ENCODE data around the gene CTSA.
A peak's percentile ranks its signal among the peaks of the same experiment; 100 is the strongest.

Gene CTSA

DNA sequence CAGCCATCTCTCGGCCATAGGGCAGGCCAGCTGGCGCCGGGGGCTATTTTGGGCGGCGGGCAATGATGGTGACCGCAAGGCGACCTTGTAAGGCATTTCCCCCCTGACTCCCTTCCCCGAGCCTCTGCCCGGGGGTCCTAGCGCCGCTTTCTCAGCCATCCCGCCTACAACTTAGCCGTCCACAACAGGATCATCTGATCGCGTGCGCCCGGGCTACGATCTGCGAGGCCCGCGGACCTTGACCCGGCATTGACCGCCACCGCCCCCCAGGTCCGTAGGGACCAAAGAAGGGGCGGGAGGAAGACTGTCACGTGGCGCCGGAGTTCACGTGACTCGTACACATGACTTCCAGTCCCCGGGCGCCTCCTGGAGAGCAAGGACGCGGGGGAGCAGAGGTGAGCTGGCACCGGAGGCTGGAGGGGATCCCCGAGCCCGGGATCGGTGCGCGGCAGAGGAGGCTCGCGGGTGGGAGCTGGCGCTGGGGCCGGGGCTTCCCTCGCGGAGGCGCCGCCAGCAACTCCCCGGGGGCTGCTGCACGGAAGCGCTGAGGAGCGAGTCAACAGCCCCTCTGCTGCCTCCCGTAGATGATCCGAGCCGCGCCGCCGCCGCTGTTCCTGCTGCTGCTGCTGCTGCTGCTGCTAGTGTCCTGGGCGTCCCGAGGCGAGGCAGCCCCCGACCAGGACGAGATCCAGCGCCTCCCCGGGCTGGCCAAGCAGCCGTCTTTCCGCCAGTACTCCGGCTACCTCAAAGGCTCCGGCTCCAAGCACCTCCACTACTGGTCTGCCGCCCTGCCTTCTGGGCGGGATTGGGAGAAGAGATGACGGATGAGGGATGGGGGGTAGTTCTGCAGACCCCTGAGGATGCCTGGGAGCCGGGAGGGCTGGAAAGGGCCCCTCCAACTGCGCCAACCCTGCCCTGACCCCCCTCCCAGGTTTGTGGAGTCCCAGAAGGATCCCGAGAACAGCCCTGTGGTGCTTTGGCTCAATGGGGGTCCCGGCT is at the start of gene CTSA, which contains the start of gene NEURL2:
Gene CTSA, plus strand, starts transcription at position 351 of the 999 bp plus-strand sequence. Its CDS starts 234 bp downstream, at position 585.
Gene NEURL2, minus strand, starts transcription at position 224 of the 999 bp plus-strand sequence. Its CDS starts 217 bp downstream, at position 7.
- Histone ChIP-seq H4K20me1 (ENCODE audit: insufficient read depth, low read length) (no peaks in the 10 kb centered on the region), H3K36me3 (ENCODE audit: insufficient read depth, low read length) (peaks cover 21% of the 10 kb centered on the region; the same call in 1 of the 2 replicates), H3K4me3 (ENCODE audit: low read depth, low read length, poor library complexity, severe bottlenecking) (peak within 1 kb of the TSS; percentile 75), H2AFZ (ENCODE audit: low read length) (no peak within 1 kb of the TSS), H3K27me3 (ENCODE audit: insufficient read depth, low read length) (no peaks in the 10 kb centered on the region), H3K4me1 (ENCODE audit: insufficient read depth, low read length, severe bottlenecking) (peaks cover 30% of the 10 kb centered on the region), H3K4me2 (ENCODE audit: low read length) (peak within 1 kb of the TSS; percentile 93), H3K27ac (ENCODE audit: low read depth, low read length, poor library complexity, severe bottlenecking) (peak within 1 kb of the TSS; percentile 24), H3K79me2 (ENCODE audit: insufficient read depth, low read length) (no peaks in the 10 kb centered on the region), H3F3A (ENCODE audit: insufficient read depth, low read length) (no peaks in the 10 kb centered on the region; the same call in 1 of the 2 replicates), H3K9me3 (ENCODE audit: low read length) (no peaks in the 10 kb centered on the region), H3K9ac (ENCODE audit: low read length) (peak within 1 kb of the TSS; percentile 70), H3K9me2 (ENCODE audit: low read depth, low read length) (no peaks in the 10 kb centered on the region)
- TF ChIP-seq, protein P1, sequence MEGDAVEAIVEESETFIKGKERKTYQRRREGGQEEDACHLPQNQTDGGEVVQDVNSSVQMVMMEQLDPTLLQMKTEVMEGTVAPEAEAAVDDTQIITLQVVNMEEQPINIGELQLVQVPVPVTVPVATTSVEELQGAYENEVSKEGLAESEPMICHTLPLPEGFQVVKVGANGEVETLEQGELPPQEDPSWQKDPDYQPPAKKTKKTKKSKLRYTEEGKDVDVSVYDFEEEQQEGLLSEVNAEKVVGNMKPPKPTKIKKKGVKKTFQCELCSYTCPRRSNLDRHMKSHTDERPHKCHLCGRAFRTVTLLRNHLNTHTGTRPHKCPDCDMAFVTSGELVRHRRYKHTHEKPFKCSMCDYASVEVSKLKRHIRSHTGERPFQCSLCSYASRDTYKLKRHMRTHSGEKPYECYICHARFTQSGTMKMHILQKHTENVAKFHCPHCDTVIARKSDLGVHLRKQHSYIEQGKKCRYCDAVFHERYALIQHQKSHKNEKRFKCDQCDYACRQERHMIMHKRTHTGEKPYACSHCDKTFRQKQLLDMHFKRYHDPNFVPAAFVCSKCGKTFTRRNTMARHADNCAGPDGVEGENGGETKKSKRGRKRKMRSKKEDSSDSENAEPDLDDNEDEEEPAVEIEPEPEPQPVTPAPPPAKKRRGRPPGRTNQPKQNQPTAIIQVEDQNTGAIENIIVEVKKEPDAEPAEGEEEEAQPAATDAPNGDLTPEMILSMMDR (IDR thresholded peaks at IDR 0.05; ENCODE audit: low read length), result no peak
- no peak for TF ChIP-seq EZH2 (IDR thresholded peaks at IDR 0.05; ENCODE audit: borderline replicate concordance, low read length)

GRCh38 chr20:45841407-45842129 is 49.6 kb upstream of the CTSA start:
- H3K36me3 ChIP-seq (ENCODE audit: insufficient read depth, low read length), result peaks cover 41% of the 10 kb centered on the region
- H3K9ac ChIP-seq (ENCODE audit: low read length), result no peak overlapping the region
- no peaks in the 10 kb centered on the region for H3K79me2 ChIP-seq (ENCODE audit: insufficient read depth, low read length)
- H3K9me2 ChIP-seq (ENCODE audit: low read depth, low read length), result no peaks in the 10 kb centered on the region
- H2AFZ ChIP-seq (ENCODE audit: low read length), result no peak overlapping the region
- TF ChIP-seq, protein P1 (IDR thresholded peaks at IDR 0.05; ENCODE audit: low read length), result no peak
- no peak for TF ChIP-seq EZH2 (IDR thresholded peaks at IDR 0.05; ENCODE audit: borderline replicate concordance, low read length)
- no peak overlapping the region for H3K4me2 ChIP-seq (ENCODE audit: low read length)
- H3K4me3 ChIP-seq (ENCODE audit: low read depth, low read length, poor library complexity, severe bottlenecking), result no peak overlapping the region
- H3K4me1 ChIP-seq (ENCODE audit: insufficient read depth, low read length, severe bottlenecking), result peaks cover 10% of the 10 kb centered on the region
- H3K9me3 ChIP-seq (ENCODE audit: low read length), result no peaks in the 10 kb centered on the region
- no peaks in the 10 kb centered on the region for H3K27me3 ChIP-seq (ENCODE audit: insufficient read depth, low read length)
- H3K27ac ChIP-seq (ENCODE audit: low read depth, low read length, poor library complexity, severe bottlenecking), result no peak overlapping the region
- H3F3A ChIP-seq (ENCODE audit: insufficient read depth, low read length), result no peaks in the 10 kb centered on the region
- no peaks in the 10 kb centered on the region for H4K20me1 ChIP-seq (ENCODE audit: insufficient read depth, low read length)

DNA sequence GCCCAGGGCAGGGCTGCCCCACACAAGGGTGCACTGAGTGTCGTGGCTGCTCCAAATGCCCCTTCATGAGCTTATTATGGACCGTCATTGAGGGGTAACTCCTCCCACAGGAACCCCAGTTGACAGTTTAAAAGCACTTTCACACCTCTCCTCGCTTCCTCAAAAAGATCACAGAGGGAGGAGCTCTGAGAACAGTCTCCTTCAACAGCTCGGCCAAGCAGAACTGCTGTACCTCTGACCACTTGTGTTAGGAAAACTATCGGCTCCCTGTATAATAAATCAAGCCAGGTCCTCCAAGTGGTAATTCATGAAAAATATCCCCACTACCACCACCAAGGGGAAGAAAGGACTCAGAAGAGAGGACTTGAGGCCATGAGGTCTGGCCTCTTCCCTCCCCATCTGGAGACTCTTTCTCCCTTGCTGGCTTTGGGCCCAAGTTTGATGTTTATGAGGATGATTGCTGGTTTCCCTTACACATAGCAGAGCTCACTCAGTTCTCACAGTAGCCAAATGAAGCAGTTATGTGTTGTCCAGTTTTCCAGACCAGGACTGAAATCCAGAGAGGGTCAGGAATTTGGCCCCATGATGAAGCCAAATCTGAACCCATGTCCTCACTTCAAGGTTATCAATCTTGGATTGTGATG is 48.8 kb upstream of the CTSA start:
- Histone ChIP-seq H3K27me3 (ENCODE audit: insufficient read depth, low read length) (no peaks in the 10 kb centered on the region), H3K36me3 (ENCODE audit: insufficient read depth, low read length) (peaks cover 43% of the 10 kb centered on the region), H3K27ac (ENCODE audit: low read depth, low read length, poor library complexity, severe bottlenecking) (no peak overlapping the region), H4K20me1 (ENCODE audit: insufficient read depth, low read length) (no peaks in the 10 kb centered on the region), H3K9me2 (ENCODE audit: low read depth, low read length) (no peaks in the 10 kb centered on the region), H3K4me1 (ENCODE audit: insufficient read depth, low read length, severe bottlenecking) (peaks cover 10% of the 10 kb centered on the region), H3K9me3 (ENCODE audit: low read length) (no peaks in the 10 kb centered on the region), H3K4me3 (ENCODE audit: low read depth, low read length, poor library complexity, severe bottlenecking) (no peak overlapping the region), H2AFZ (ENCODE audit: low read length) (no peak overlapping the region), H3K9ac (ENCODE audit: low read length) (no peak overlapping the region), H3K79me2 (ENCODE audit: insufficient read depth, low read length) (no peaks in the 10 kb centered on the region), H3K4me2 (ENCODE audit: low read length) (no peak overlapping the region), H3F3A (ENCODE audit: insufficient read depth, low read length) (no peaks in the 10 kb centered on the region)
- TF ChIP-seq, protein P1 (IDR thresholded peaks at IDR 0.05; ENCODE audit: low read length), result no peak
- no peak for TF ChIP-seq EZH2 (IDR thresholded peaks at IDR 0.05; ENCODE audit: borderline replicate concordance, low read length)

Measured in OCI-LY1 (cell line).